HUDEP-2 (cell line): ENCODE results near the gene CCDC134.

Experiments used
- DNase-seq, 76 experiments: peaks; one replicate each; lab custom pipeline; 2025; ENCODE audit not compliant: unreplicated experiment in 76 of 76; lab: John Stamatoyannopoulos, UW

CCDC134 gene

DNA sequence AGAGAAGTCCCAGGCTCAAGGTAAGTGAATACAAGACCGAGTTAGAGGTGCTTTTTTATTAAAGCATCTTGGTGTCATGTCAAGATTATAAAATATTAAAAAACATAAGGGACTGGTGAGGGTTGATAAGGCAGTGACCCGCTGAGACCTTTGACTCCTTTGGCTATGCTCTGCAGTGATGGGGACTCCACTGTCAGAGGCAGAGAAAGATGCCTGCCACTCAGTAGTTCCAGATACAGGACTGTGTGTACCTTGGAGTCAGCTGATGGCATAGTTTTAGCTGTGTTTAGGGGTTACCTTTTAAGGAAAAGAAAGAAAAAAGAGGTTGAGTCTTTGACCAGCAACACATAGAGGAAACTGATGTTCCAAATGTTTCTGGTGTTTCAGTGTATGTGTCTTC lies 73.6 kb downstream of the CCDC134 start:
- DNase-seq: no peak

DNA sequence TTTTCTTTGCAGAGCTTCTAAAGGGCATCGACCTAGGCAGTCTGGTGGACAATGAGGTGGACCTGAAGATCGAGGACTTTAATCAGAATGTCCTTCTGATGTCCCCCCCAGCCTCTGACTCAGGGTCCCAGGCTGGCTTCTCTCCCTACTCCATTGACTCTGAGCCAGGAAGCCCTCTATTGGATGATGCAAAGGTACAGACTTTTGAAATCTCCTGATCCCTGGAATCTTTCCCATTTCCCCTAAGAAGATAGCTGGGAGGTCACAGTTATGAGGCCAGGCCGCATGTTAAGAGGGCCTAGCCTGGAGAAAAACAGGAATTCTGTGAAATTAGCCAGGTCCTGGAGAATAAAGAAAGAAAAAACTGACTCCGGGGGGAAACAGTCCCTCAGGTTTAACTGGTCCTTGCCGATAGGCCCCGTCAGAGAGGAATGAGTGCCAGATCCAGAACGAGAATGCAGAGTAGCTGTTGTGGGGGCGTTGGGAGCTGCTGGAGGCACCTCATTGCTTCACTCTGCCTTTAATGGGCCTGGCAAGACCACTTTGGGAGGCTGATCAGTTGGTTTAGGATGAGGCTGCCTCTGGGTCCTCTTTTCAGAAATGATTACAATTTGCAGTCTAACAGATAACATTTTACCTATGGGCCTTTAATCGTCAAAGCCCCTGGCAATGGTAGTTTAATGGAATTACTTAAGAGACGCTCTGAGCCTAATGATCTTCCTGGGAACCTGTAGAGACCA lies 75.2 kb downstream of the CCDC134 start:
- no peak for DNase-seq
